GM19193 (cell line): ENCODE data around the gene HOTAIR.

Source experiments
- POLR2A ChIP-seq: IDR thresholded peaks from 4 replicates; pipeline ENCODE4 v1.6.1; 2011; ENCODE audit not compliant: insufficient read depth, insufficient read length; ENCODE audit errors: extremely low read depth

Gene HOTAIR

GRCh38 chr12:54015018-54015931 lies 40.5 kb upstream of the HOTAIR start:
- no peak for TF ChIP-seq POLR2A

- TF ChIP-seq POLR2A, result no peak
Observed at GRCh38 chr12:54014377-54015017, 39.7 kb upstream of the HOTAIR start.

GRCh38 chr12:54012631-54013409 lies 38.1 kb upstream of the HOTAIR start:
- TF ChIP-seq POLR2A, result no peak

- no peak for TF ChIP-seq POLR2A
Observed at GRCh38 chr12:54011665-54012532, 37.1 kb upstream of the HOTAIR start.

- TF ChIP-seq POLR2A, result no peak
Observed at GRCh38 chr12:54010972-54011664, 36.4 kb upstream of the HOTAIR start.

GRCh38 chr12:54010053-54010971 lies 35.6 kb upstream of the HOTAIR start:
- TF ChIP-seq POLR2A, result no peak

GRCh38 chr12:54009171-54010052 lies 34.7 kb upstream of the HOTAIR start:
- no peak for TF ChIP-seq POLR2A

GRCh38 chr12:54008260-54008552 lies 33.5 kb upstream of the HOTAIR start:
- TF ChIP-seq POLR2A, result no peak

- TF ChIP-seq POLR2A, result no peak
Observed at GRCh38 chr12:54007538-54008259, 32.9 kb upstream of the HOTAIR start.

- no peak for TF ChIP-seq POLR2A
Observed at GRCh38 chr12:54006559-54007220, 31.9 kb upstream of the HOTAIR start.
